GM23338 (cell line): ENCODE results near the gene MED27. TPM values are rescaled to one million over a fixed set of nuclear protein-coding genes. Genes with fewer than 3 reads are reported as not detected.

Experiments
- ATAC-seq: fragments of 200-7000 bp; cut with Tn5 transposase; 3 replicates; pipeline ENCODE4 v1.9.1; 2020
- DNase-seq: peaks from one replicate; pipeline ENCODE4 v3.0.0-alpha.2; 2015; ENCODE audit warnings: low spot score
- H2AFZ ChIP-seq: fragments of 200-600 bp; sonication (generic); 2 replicates; pipeline ENCODE4 v1.8.0; 2016; ENCODE audit warnings: antibody characterized with exemption, mild to moderate bottlenecking, moderate library complexity
- H3F3A ChIP-seq: fragments of 200-600 bp; sonication (generic); replicated peaks from 2 replicates; pipeline ENCODE4 v1.8.0; 2017; ENCODE audit warnings: antibody characterized with exemption, mixed run types, low read depth
- H3K27ac ChIP-seq: fragments of 200-600 bp; sonication (generic); 2 replicates; pipeline ENCODE4 v1.6.1; 2016; ENCODE audit warnings: low read depth
- H3K27me3 ChIP-seq: fragments of 200-600 bp; sonication (generic); 2 replicates; pipeline ENCODE4 v1.8.0; 2016; ENCODE audit warnings: mild to moderate bottlenecking, mixed run types, moderate library complexity; ENCODE audit not compliant: insufficient read depth
- H3K36me3 ChIP-seq: fragments of 200-600 bp; sonication (generic); 2 replicates; pipeline ENCODE4 v1.8.0; 2016; ENCODE audit warnings: mild to moderate bottlenecking; ENCODE audit not compliant: insufficient read depth
- H3K4me1 ChIP-seq: fragments of 200-600 bp; sonication (generic); 2 replicates; pipeline ENCODE4 v1.8.0; 2016; ENCODE audit warnings: mild to moderate bottlenecking, moderate library complexity; ENCODE audit not compliant: insufficient read depth
- H3K4me2 ChIP-seq: fragments of 200-600 bp; sonication (generic); 2 replicates; pipeline ENCODE4 v1.7.1; 2017; ENCODE audit warnings: mixed run types
- H3K4me3 ChIP-seq: fragments of 200-600 bp; sonication (generic); 2 replicates; pipeline ENCODE4 v1.6.1; 2016; ENCODE audit warnings: mixed run types
- H3K79me2 ChIP-seq: fragments of 200-600 bp; sonication (generic); replicated peaks from 2 replicates; pipeline ENCODE4 v1.8.0; 2017; ENCODE audit warnings: mild to moderate bottlenecking; ENCODE audit not compliant: insufficient read depth
- H3K9me2 ChIP-seq: fragments of 200-600 bp; sonication (generic); 2 replicates; pipeline ENCODE4 v1.8.0; 2017; ENCODE audit not compliant: insufficient read depth
- H4K20me1 ChIP-seq: fragments of 200-600 bp; sonication (generic); replicated peaks from 2 replicates; pipeline ENCODE4 v1.8.0; 2017; ENCODE audit warnings: mild to moderate bottlenecking; ENCODE audit not compliant: insufficient read depth
- H3K27ac Mint-ChIP-seq: 2 replicates; pipeline ENCODE4 v1.8.0; 2020; ENCODE audit warnings: inconsistent platforms, mild to moderate bottlenecking, moderate library complexity, mixed read lengths
- H3K27me3 Mint-ChIP-seq: 3 replicates; pipeline ENCODE4 v1.8.0; 2022; ENCODE audit warnings: low read depth, mild to moderate bottlenecking, moderate library complexity, mixed read lengths, inconsistent platforms; ENCODE audit not compliant: insufficient read depth, poor library complexity
- H3K36me3 Mint-ChIP-seq: 3 replicates; pipeline ENCODE4 v1.8.0; 2021; ENCODE audit warnings: low read depth, mild to moderate bottlenecking, inconsistent platforms, moderate library complexity, mixed read lengths
- H3K4me1 Mint-ChIP-seq: 3 replicates; pipeline ENCODE4 v1.8.0; 2020; ENCODE audit warnings: mild to moderate bottlenecking, inconsistent platforms, mixed read lengths
- H3K4me3 Mint-ChIP-seq: 3 replicates; pipeline ENCODE4 v1.8.0; 2021; ENCODE audit warnings: moderate library complexity, mild to moderate bottlenecking, inconsistent platforms, mixed read lengths
- H3K9me3 Mint-ChIP-seq: 3 replicates; pipeline ENCODE4 v1.8.0; 2020; ENCODE audit warnings: moderate library complexity, mild to moderate bottlenecking, inconsistent platforms, mixed read lengths
- CREB1 ChIP-seq: fragments of 250-450 bp; sonication (Bioruptor Pico); IDR thresholded peaks from 2 replicates; pipeline ENCODE4 v1.5.0; 2020; ENCODE audit warnings: low read depth, mild to moderate bottlenecking, moderate library complexity
- EZH2phosphoT487 ChIP-seq: fragments of 200-600 bp; sonication (generic); IDR thresholded peaks from one replicate; pipeline ENCODE4 v1.8.1; 2018; ENCODE audit warnings: antibody characterized with exemption; ENCODE audit not compliant: unreplicated experiment
- JUNB ChIP-seq: IDR thresholded peaks from one replicate; pipeline ENCODE4 v1.6.1; 2016; ENCODE audit warnings: antibody characterized with exemption; ENCODE audit not compliant: unreplicated experiment
- NANOG ChIP-seq: IDR thresholded peaks from 2 replicates; pipeline ENCODE4 v1.6.1; 2016; ENCODE audit warnings: antibody characterized with exemption, borderline replicate concordance
- STAT1 ChIP-seq: IDR thresholded peaks from one replicate; pipeline ENCODE4 v1.6.1; 2016; ENCODE audit warnings: antibody characterized with exemption; ENCODE audit not compliant: unreplicated experiment
- ZNF114 ChIP-seq: fragments of 250-450 bp; sonication (Bioruptor Pico); IDR thresholded peaks from 2 replicates; pipeline ENCODE4 v1.5.0; 2020; ENCODE audit warnings: mild to moderate bottlenecking, moderate library complexity
- ZNF331 ChIP-seq: fragments of 250-450 bp; sonication (Bioruptor Pico); IDR thresholded peaks from 2 replicates; pipeline ENCODE4 v1.5.0; 2020; ENCODE audit warnings: low read depth, mild to moderate bottlenecking, moderate library complexity
- polyA plus RNA-seq: library from polyadenylated mRNA; unstranded; fragments of >200 nt; fragmentation: Nextera tagmentation; extraction: Ambion mirVana; gene quantifications from 2 replicates; pipeline ENCODE4 v1.2.1, GENCODE V29; 2016
- total RNA-seq: library from RNA; depleted of rRNA; stranded (reverse); fragments of >200 nt; shearing (Covaris generic); gene quantifications from 2 replicates; pipeline ENCODE4 v1.2.3, GENCODE V29; 2014
- TF ChIP-seq, protein P1 (sequence below), 2 experiments: fragments of 200-600 bp in 1 of 2; sonication (generic) in 1 of 2; conservative IDR thresholded peaks; 2 replicates each; pipeline versions ENCODE4 v1.5.1 to v1.6.1; 2016 to 2017; ENCODE audit warnings: antibody characterized with exemption in 2 of 2, low read depth in 2 of 2, mild to moderate bottlenecking in 2 of 2, moderate library complexity in 1 of 2
- TF ChIP-seq, protein P2 (sequence below): IDR thresholded peaks from 2 replicates; pipeline ENCODE4 v1.6.1; 2016; ENCODE audit warnings: antibody characterized with exemption
- TF ChIP-seq, protein P3 (sequence below): fragments of 250-450 bp; sonication (Bioruptor Pico); IDR thresholded peaks from 2 replicates; pipeline ENCODE4 v1.5.0; 2020; ENCODE audit warnings: mild to moderate bottlenecking, moderate library complexity

Gene MED27
- total and polyA plus RNA-seq, 2 experiments from 2014 or later = 30.6 to 35.0 TPM

DNA sequence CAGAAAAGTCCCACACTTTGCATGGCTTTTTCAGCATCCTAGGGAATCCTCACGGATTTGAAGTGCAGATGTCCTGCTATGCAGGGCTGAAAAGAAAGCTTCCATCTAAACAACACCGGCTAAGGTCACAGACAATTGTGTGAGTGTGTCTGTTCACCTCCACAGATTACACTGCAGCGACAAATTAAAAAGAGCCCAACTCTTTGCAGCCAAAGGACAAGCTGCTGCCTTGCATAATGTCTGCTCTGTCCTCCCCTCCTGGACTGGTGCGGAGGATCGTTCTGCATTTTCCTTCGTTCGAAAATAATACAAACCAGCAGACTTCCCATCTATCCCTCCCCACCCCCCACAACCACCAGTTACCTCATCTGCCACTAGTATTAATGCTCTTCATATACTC, 169.1 kb downstream of the MED27 start:
- TF ChIP-seq, protein P1, sequence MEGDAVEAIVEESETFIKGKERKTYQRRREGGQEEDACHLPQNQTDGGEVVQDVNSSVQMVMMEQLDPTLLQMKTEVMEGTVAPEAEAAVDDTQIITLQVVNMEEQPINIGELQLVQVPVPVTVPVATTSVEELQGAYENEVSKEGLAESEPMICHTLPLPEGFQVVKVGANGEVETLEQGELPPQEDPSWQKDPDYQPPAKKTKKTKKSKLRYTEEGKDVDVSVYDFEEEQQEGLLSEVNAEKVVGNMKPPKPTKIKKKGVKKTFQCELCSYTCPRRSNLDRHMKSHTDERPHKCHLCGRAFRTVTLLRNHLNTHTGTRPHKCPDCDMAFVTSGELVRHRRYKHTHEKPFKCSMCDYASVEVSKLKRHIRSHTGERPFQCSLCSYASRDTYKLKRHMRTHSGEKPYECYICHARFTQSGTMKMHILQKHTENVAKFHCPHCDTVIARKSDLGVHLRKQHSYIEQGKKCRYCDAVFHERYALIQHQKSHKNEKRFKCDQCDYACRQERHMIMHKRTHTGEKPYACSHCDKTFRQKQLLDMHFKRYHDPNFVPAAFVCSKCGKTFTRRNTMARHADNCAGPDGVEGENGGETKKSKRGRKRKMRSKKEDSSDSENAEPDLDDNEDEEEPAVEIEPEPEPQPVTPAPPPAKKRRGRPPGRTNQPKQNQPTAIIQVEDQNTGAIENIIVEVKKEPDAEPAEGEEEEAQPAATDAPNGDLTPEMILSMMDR (conservative IDR thresholded peaks at IDR 0.05; ENCODE audit: low read depth in 2 of 2) = no peak
- TF ChIP-seq ZNF331 (CRISPR knock-in tag) (no peak), STAT1 (no peak), EZH2phosphoT487 (no peak), CREB1 (CRISPR knock-in tag) (no peak)

DNA sequence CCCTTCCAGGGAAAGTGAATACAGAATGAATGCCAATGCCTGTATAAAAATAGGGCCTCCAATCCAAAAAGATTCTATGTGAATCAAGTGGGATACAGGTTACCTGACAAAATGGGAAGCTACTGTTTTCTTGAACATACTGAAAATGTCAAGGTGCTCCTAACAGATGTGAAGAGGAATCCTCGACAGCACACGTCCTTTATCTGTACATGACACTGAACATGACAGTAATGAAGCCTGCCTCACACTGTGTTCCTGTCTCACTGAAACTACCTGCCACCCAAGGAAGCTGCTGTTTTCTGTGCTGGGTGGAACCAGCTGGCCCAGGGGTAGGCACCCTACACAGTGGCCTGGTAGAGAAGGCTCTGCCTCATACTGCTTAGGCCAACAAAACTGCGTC, 174.5 kb downstream of the MED27 start:
- no peak for ATAC-seq
- no peaks in the 10 kb centered on the region for H3K36me3 ChIP-seq
- no peaks in the 10 kb centered on the region for H3K27me3 ChIP-seq
- no peaks in the 10 kb centered on the region for H3K79me2 ChIP-seq
- Mint-ChIP-seq H3K4me1 (peaks cover 29% of the 10 kb centered on the region), H3K36me3 (peaks cover 24% of the 10 kb centered on the region), H3K27me3 (peaks cover 7% of the 10 kb centered on the region), H3K4me3 (no peak overlapping the region), H3K27ac (no peak overlapping the region), H3K9me3 (peaks cover 13% of the 10 kb centered on the region)
- H3K4me1 ChIP-seq = peaks cover 11% of the 10 kb centered on the region
- H3K27ac ChIP-seq = no peak overlapping the region
- no peak overlapping the region for H3K4me2 ChIP-seq
- no peak overlapping the region for H3K4me3 ChIP-seq
- H2AFZ ChIP-seq = no peak overlapping the region
- no peaks in the 10 kb centered on the region; the same call in 1 of the 2 replicates for H4K20me1 ChIP-seq
- H3F3A ChIP-seq = no peaks in the 10 kb centered on the region
- no peaks in the 10 kb centered on the region for H3K9me2 ChIP-seq
- no peak for DNase-seq
- no peak for TF ChIP-seq JUNB
- TF ChIP-seq NANOG = no peak
- TF ChIP-seq EZH2phosphoT487 = no peak
- TF ChIP-seq, protein P2, sequence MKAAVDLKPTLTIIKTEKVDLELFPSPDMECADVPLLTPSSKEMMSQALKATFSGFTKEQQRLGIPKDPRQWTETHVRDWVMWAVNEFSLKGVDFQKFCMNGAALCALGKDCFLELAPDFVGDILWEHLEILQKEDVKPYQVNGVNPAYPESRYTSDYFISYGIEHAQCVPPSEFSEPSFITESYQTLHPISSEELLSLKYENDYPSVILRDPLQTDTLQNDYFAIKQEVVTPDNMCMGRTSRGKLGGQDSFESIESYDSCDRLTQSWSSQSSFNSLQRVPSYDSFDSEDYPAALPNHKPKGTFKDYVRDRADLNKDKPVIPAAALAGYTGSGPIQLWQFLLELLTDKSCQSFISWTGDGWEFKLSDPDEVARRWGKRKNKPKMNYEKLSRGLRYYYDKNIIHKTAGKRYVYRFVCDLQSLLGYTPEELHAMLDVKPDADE = no peak
- TF ChIP-seq ZNF114 (CRISPR knock-in tag) = no peak
- TF ChIP-seq, protein P1 (conservative IDR thresholded peaks at IDR 0.05; ENCODE audit: low read depth in 2 of 2) = no peak
- no peak for TF ChIP-seq ZNF331 (CRISPR knock-in tag)
- TF ChIP-seq CREB1 (CRISPR knock-in tag) = no peak
- TF ChIP-seq, protein P3, sequence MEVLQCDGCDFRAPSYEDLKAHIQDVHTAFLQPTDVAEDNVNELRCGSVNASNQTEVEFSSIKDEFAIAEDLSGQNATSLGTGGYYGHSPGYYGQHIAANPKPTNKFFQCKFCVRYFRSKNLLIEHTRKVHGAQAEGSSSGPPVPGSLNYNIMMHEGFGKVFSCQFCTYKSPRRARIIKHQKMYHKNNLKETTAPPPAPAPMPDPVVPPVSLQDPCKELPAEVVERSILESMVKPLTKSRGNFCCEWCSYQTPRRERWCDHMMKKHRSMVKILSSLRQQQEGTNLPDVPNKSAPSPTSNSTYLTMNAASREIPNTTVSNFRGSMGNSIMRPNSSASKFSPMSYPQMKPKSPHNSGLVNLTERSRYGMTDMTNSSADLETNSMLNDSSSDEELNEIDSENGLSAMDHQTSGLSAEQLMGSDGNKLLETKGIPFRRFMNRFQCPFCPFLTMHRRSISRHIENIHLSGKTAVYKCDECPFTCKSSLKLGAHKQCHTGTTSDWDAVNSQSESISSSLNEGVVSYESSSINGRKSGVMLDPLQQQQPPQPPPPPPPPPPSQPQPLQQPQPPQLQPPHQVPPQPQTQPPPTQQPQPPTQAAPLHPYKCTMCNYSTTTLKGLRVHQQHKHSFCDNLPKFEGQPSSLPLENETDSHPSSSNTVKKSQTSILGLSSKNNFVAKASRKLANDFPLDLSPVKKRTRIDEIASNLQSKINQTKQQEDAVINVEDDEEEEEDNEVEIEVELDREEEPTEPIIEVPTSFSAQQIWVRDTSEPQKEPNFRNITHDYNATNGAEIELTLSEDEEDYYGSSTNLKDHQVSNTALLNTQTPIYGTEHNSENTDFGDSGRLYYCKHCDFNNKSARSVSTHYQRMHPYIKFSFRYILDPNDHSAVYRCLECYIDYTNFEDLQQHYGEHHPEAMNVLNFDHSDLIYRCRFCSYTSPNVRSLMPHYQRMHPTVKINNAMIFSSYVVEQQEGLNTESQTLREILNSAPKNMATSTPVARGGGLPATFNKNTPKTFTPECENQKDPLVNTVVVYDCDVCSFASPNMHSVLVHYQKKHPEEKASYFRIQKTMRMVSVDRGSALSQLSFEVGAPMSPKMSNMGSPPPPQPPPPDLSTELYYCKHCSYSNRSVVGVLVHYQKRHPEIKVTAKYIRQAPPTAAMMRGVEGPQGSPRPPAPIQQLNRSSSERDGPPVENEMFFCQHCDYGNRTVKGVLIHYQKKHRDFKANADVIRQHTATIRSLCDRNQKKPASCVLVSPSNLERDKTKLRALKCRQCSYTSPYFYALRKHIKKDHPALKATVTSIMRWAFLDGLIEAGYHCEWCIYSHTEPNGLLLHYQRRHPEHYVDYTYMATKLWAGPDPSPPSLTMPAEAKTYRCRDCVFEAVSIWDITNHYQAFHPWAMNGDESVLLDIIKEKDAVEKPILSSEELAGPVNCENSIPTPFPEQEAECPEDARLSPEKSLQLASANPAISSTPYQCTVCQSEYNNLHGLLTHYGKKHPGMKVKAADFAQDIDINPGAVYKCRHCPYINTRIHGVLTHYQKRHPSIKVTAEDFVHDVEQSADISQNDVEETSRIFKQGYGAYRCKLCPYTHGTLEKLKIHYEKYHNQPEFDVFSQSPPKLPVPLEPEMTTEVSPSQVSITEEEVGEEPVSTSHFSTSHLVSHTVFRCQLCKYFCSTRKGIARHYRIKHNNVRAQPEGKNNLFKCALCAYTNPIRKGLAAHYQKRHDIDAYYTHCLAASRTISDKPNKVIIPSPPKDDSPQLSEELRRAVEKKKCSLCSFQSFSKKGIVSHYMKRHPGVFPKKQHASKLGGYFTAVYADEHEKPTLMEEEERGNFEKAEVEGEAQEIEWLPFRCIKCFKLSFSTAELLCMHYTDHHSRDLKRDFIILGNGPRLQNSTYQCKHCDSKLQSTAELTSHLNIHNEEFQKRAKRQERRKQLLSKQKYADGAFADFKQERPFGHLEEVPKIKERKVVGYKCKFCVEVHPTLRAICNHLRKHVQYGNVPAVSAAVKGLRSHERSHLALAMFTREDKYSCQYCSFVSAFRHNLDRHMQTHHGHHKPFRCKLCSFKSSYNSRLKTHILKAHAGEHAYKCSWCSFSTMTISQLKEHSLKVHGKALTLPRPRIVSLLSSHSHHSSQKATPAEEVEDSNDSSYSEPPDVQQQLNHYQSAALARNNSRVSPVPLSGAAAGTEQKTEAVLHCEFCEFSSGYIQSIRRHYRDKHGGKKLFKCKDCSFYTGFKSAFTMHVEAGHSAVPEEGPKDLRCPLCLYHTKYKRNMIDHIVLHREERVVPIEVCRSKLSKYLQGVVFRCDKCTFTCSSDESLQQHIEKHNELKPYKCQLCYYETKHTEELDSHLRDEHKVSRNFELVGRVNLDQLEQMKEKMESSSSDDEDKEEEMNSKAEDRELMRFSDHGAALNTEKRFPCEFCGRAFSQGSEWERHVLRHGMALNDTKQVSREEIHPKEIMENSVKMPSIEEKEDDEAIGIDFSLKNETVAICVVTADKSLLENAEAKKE = no peak
- TF ChIP-seq STAT1 = no peak

More for the DNA sequence above, 169.1 kb downstream of the MED27 start:
- 0 out of 2 replicates have a peak overlapping the region, but pooled peaks have one; percentile 30 for H3K4me2 ChIP-seq
- peaks cover 8% of the 10 kb centered on the region; the same call in 1 of the 2 replicates for H4K20me1 ChIP-seq
- DNase-seq (no peak), ATAC-seq (peak; percentile 56)
- no peaks in the 10 kb centered on the region for H3K9me2 ChIP-seq
- H3K79me2 ChIP-seq = no peaks in the 10 kb centered on the region; the same call in none of the 2 replicates
- Mint-ChIP-seq H3K4me3 (no peak overlapping the region), H3K4me1 (peaks cover 28% of the 10 kb centered on the region), H3K27me3 (peaks cover 2% of the 10 kb centered on the region), H3K36me3 (peaks cover 21% of the 10 kb centered on the region), H3K9me3 (peaks cover 13% of the 10 kb centered on the region), H3K27ac (no peak overlapping the region)
- H3K27me3 ChIP-seq = no peaks in the 10 kb centered on the region
- H3K4me3 ChIP-seq = no peak overlapping the region
- no peaks in the 10 kb centered on the region for H3F3A ChIP-seq
- H3K36me3 ChIP-seq = no peaks in the 10 kb centered on the region
- H3K27ac ChIP-seq = no peak overlapping the region
- peaks cover 11% of the 10 kb centered on the region for H3K4me1 ChIP-seq
- no peak overlapping the region for H2AFZ ChIP-seq
